HepG2 (cell line): ENCODE measurements around the gene GDF2. TPM values are rescaled to one million over a fixed set of nuclear protein-coding genes. Genes with fewer than 3 reads are reported as not detected.

Source experiments
- ATAC-seq: fragments of 200-7000 bp; cut with Tn5 transposase; 3 replicates; pipeline ENCODE4 v1.9.1; 2020; ENCODE audit warnings: mild to moderate bottlenecking, moderate library complexity
- BruUV-seq: library from RNA; stranded (reverse); fragments of 400-500 nt; replicated peaks from 2 replicates; lab custom pipeline; 2021; lab: Mats Ljungman, UMichigan
- CTCF ChIA-PET: fragments of 300-600 bp; formaldehyde crosslinking; extraction: SDS; loops from one replicate; lab custom pipeline; 2021; ENCODE audit warnings: low total read pairs, inconsistent platforms, low intra/inter-chr PET ratio; lab: Yijun Ruan, JAX
- POLR2A ChIA-PET: fragments of 350-600 bp; sonication (Branson Sonifier 250); formaldehyde crosslinking; loops from one replicate; lab custom pipeline; 2020; ENCODE audit warnings: antibody characterized with exemption, inconsistent platforms; lab: Yijun Ruan, JAX
- DNase-seq: peaks from one replicate; pipeline ENCODE4 v3.0.0-alpha.2; 2015; ENCODE audit warnings: low spot score
- FAIRE-seq: peaks from 3 replicates; lab custom pipeline; 2011; peaks lifted over from hg19 to GRCh38; lab: Jason Lieb, UNC
- H2AFZ ChIP-seq: one replicate; pipeline ENCODE4 v1.6.1; 2011; ENCODE audit warnings: low read length, inconsistent platforms
- H3K27ac ChIP-seq: fragments of 300-600 bp; 3 replicates; pipeline ENCODE4 v1.8.0; 2011; ENCODE audit warnings: mixed run types, mild to moderate bottlenecking, mixed read lengths, low read length, inconsistent platforms; ENCODE audit not compliant: insufficient read depth; ENCODE audit errors: extremely low read length
- H3K27me3 ChIP-seq, 2 experiments: fragments of 200-600 bp in 1 of 2; 2 replicates in 1 of 2; 3 replicates in 1 of 2; pipeline versions ENCODE4 v1.6.0 to v1.8.0; 2011; ENCODE audit warnings: low read length in 2 of 2, mild to moderate bottlenecking in 2 of 2, moderate library complexity in 2 of 2, inconsistent platforms in 1 of 2; ENCODE audit not compliant: insufficient read depth in 2 of 2, control insufficient read depth in 1 of 2
- H3K36me3 ChIP-seq, 2 experiments: fragments of 200-600 bp in 1 of 2; replicated peaks in 1 of 2; 2 replicates in 1 of 2; 3 replicates in 1 of 2; pipeline versions ENCODE4 v1.5.1 to v1.8.0; 2011; ENCODE audit warnings: low read length in 2 of 2, inconsistent platforms in 1 of 2; ENCODE audit not compliant: insufficient read depth in 2 of 2, control insufficient read depth in 1 of 2
- H3K4me1 ChIP-seq: 2 replicates; pipeline ENCODE4 v1.5.1; 2012; ENCODE audit warnings: low read length, inconsistent platforms; ENCODE audit not compliant: insufficient read depth
- H3K4me2 ChIP-seq: 2 replicates; pipeline ENCODE4 v1.6.0; 2011; ENCODE audit warnings: low read depth, low read length, inconsistent platforms
- H3K4me3 ChIP-seq, 3 experiments: fragments of 200-600 bp in 1 of 3; sonication (generic), shearing (Covaris generic) in 1 of 3; replicated peaks in 1 of 3; 2 replicates each; pipeline ENCODE4 v1.5.1; 2011 to 2016; ENCODE audit warnings: low read length in 3 of 3, inconsistent platforms in 2 of 3, low read depth in 2 of 3, mild to moderate bottlenecking in 2 of 3, control low read depth in 1 of 3, mixed read lengths in 1 of 3; ENCODE audit not compliant: insufficient read depth in 1 of 3
- H3K79me2 ChIP-seq: one replicate; pipeline ENCODE4 v1.6.1; 2011; ENCODE audit warnings: low read length, inconsistent platforms; ENCODE audit not compliant: insufficient read depth
- H3K9ac ChIP-seq: 2 replicates; pipeline ENCODE4 v1.6.0; 2011; ENCODE audit warnings: mild to moderate bottlenecking, low read depth, low read length, inconsistent platforms; ENCODE audit not compliant: insufficient read depth
- H3K9me3 ChIP-seq: 2 replicates; pipeline ENCODE4 v1.5.1; 2012; ENCODE audit warnings: mild to moderate bottlenecking, low read length
- H4K20me1 ChIP-seq: 2 replicates; pipeline ENCODE4 v1.6.0; 2011; ENCODE audit warnings: inconsistent platforms, mild to moderate bottlenecking, low read length, moderate library complexity; ENCODE audit not compliant: insufficient read depth
- BORCS8-MEF2B ChIP-seq: sonication (generic); formaldehyde crosslinking; IDR thresholded peaks from 2 replicates; pipeline ENCODE4 v1.8.0; 2022; ENCODE audit warnings: mild to moderate bottlenecking, missing genetic modification reagents
- CBFB ChIP-seq: sonication (generic); formaldehyde crosslinking; IDR thresholded peaks from 2 replicates; pipeline ENCODE4 v1.4.0; 2020; ENCODE audit warnings: missing genetic modification reagents
- CREBL2 ChIP-seq: sonication (generic); formaldehyde crosslinking; IDR thresholded peaks from 2 replicates; pipeline ENCODE4 v1.8.1; 2023; ENCODE audit warnings: missing genetic modification reagents, mild to moderate bottlenecking, borderline replicate concordance
- EP300 ChIP-seq, 3 experiments: sonication (generic) in 1 of 3; formaldehyde crosslinking in 1 of 3; IDR thresholded peaks; 2 replicates each; pipeline versions ENCODE4 v1.5.1 to v1.6.1; 2011 to 2020; ENCODE audit warnings: low read depth in 2 of 3, low read length in 2 of 3, borderline replicate concordance in 1 of 3, improper control_type of control experiment in 1 of 3, mild to moderate bottlenecking in 1 of 3, missing genetic modification reagents in 1 of 3, moderate library complexity in 1 of 3
- KMT2A ChIP-seq: sonication (generic); formaldehyde crosslinking; IDR thresholded peaks from 2 replicates; pipeline ENCODE4 v1.4.0; 2020; ENCODE audit warnings: missing genetic modification reagents
- NFATC3 ChIP-seq: sonication (generic); formaldehyde crosslinking; IDR thresholded peaks from 2 replicates; pipeline ENCODE4 v1.5.1; 2020; ENCODE audit warnings: mild to moderate bottlenecking, missing genetic modification reagents
- PAXIP1 ChIP-seq: sonication (generic); formaldehyde crosslinking; conservative IDR thresholded peaks from 2 replicates; pipeline ENCODE4 v1.4.0; 2020; ENCODE audit warnings: mild to moderate bottlenecking, missing genetic modification reagents, moderate library complexity
- ZNF3 ChIP-seq: IDR thresholded peaks from 2 replicates; pipeline ENCODE4 v1.7.0; 2017; ENCODE audit warnings: inconsistent platforms
- WGBS: methylation state at CpG from one replicate; pipeline ENCODE4 v1.1.6; 2017; ENCODE audit warnings: low lambda C conversion rate; 5-methylcytosine and 5-hydroxymethylcytosine counted together
- in situ Hi-C: cut with HindIII; loops from 2 replicates; pipeline ENCODE4 v1.10.0; 2017; ENCODE audit warnings: low pct_unique_long_range_greater_than_20kb; ENCODE audit not compliant: extremely low pct_ligation_motif_present
- intact Hi-C: fragments of 100-400 bp; cut with micrococcal nuclease; formaldehyde crosslinking; loops from one replicate; pipeline ENCODE4 v1.10.0; 2022; ENCODE audit not compliant: unreplicated experiment
- polyA plus RNA-seq, 8 experiments: library from polyadenylated mRNA; depleted of rRNA in 3 of 8; stranded (reverse) in 7 of 8; unstranded in 1 of 8; fragments of >200 nt; fragmentation: Illumina TruSeq in 4 of 8; extraction: Trizol in 4 of 8; gene quantifications; 2 replicates each; pipeline versions ENCODE4 v1.2.1 to v1.2.3, GENCODE V29; 2011 to 2016; ENCODE audit warnings: low read depth in 4 of 8, missing spikeins in 1 of 8, mixed read lengths in 1 of 8; ENCODE audit not compliant: insufficient read depth in 1 of 8
- total RNA-seq, 5 experiments: library from RNA; depleted of rRNA; stranded (reverse); fragments of >200 nt; fragmentation: Illumina TruSeq; extraction: Trizol; gene quantifications; 2 replicates each; pipeline ENCODE4 v1.2.3, GENCODE V29; 2016; ENCODE audit warnings: low read depth in 1 of 5
- TF ChIP-seq, protein P1 (sequence below): sonication (generic); formaldehyde crosslinking; IDR thresholded peaks from 2 replicates; pipeline ENCODE4 v1.9.0; 2022; ENCODE audit warnings: missing genetic modification reagents, mild to moderate bottlenecking, borderline replicate concordance
- TF ChIP-seq, protein P2 (sequence below): sonication (generic); formaldehyde crosslinking; IDR thresholded peaks from 2 replicates; pipeline ENCODE4 v1.4.0; 2020; ENCODE audit warnings: mild to moderate bottlenecking, low read depth, missing genetic modification reagents

GDF2 gene
- total and polyA plus RNA-seq, 2 of the 13 experiments (the other 11 are each of a cell fraction or from before 2014, with no cell fraction given) = not detected

DNA sequence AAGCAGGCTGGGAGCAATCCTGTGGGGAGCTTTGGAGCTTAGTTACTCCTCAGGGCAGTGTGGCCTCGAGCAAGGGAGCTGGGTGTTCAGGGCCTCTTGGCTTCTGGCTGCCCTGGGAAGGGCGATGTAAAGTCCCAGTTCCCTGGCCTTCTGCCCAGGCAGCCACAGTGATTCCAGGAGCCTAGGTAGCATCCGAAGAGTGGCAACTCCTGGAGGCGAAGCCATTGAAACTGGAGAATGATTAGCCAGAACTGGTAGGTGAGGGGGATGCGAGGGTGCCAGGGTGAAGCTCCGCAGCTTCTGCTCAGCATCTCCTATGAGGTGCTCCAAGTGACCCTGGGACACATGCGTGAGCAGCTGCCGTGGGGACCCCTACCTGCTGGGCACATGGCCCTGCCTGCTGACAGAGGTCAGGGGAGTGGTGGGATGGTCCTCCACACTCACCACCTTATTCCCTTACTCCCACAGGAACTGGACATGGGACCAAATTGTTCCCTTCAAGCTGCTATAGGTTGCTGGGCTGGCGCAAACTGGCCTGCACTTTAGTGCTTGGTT is 7.8 kb upstream of the GDF2 start:
- no TSS peak for BruUV-seq
- FAIRE-seq = no peak
- WGBS = 47% methylated on average over 2 of the region's 9 CpGs

More for the DNA sequence above, 7.8 kb upstream of the GDF2 start:
- H3K27ac ChIP-seq = no peak overlapping the region
- no peaks in the 10 kb centered on the region for H3K4me1 ChIP-seq
- no peaks in the 10 kb centered on the region for H3K79me2 ChIP-seq
- in situ Hi-C loops (no loop called here), intact Hi-C loops (loop anchor here (5.0 kb wide), 1 partner anchor 267 kb away; no protein-coding TSS in a partner anchor)
- no peak for ATAC-seq
- H3K9ac ChIP-seq = no peak overlapping the region
- no peak for DNase-seq
- no peaks in the 10 kb centered on the region for H3K9me3 ChIP-seq
- H3K4me3 ChIP-seq = no peak overlapping the region
- peaks cover 4 to 10% of the 10 kb centered on the region in 2 experiments; a peak in 2 of 5 replicates for H3K27me3 ChIP-seq
- no peak overlapping the region for H2AFZ ChIP-seq
- TF ChIP-seq NFATC3 (CRISPR knock-in tag) (no peak), PAXIP1 (CRISPR knock-in tag) (no peak), BORCS8-MEF2B (CRISPR knock-in tag) (no peak), ZNF3 (CRISPR knock-in tag) (no peak), KMT2A (no peak), EP300 (IDR thresholded peaks at IDR 0.05; ENCODE audit: low read depth in 2 of 2, low read length in 2 of 2) (no peak), EP300 (CRISPR knock-in tag; IDR thresholded peaks at IDR 0.05; ENCODE audit: borderline replicate concordance) (no peak), CBFB (no peak), CREBL2 (CRISPR knock-in tag) (no peak)
- TF ChIP-seq, protein P1, sequence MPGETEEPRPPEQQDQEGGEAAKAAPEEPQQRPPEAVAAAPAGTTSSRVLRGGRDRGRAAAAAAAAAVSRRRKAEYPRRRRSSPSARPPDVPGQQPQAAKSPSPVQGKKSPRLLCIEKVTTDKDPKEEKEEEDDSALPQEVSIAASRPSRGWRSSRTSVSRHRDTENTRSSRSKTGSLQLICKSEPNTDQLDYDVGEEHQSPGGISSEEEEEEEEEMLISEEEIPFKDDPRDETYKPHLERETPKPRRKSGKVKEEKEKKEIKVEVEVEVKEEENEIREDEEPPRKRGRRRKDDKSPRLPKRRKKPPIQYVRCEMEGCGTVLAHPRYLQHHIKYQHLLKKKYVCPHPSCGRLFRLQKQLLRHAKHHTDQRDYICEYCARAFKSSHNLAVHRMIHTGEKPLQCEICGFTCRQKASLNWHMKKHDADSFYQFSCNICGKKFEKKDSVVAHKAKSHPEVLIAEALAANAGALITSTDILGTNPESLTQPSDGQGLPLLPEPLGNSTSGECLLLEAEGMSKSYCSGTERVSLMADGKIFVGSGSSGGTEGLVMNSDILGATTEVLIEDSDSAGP (CRISPR knock-in tag) = no peak
- TF ChIP-seq, protein P2, sequence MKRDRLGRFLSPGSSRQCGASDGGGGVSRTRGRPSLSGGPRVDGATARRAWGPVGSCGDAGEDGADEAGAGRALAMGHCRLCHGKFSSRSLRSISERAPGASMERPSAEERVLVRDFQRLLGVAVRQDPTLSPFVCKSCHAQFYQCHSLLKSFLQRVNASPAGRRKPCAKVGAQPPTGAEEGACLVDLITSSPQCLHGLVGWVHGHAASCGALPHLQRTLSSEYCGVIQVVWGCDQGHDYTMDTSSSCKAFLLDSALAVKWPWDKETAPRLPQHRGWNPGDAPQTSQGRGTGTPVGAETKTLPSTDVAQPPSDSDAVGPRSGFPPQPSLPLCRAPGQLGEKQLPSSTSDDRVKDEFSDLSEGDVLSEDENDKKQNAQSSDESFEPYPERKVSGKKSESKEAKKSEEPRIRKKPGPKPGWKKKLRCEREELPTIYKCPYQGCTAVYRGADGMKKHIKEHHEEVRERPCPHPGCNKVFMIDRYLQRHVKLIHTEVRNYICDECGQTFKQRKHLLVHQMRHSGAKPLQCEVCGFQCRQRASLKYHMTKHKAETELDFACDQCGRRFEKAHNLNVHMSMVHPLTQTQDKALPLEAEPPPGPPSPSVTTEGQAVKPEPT = no peak
- TF ChIP-seq, all 625 proteins: peak for 0
- POLR2A ChIA-PET = no interaction called here
- Histone ChIP-seq H4K20me1 (no peaks in the 10 kb centered on the region), H3K4me2 (no peak overlapping the region), H3K36me3 (no peaks in the 10 kb centered on the region)
- CTCF ChIA-PET = no interaction called here
